ENCODE results near the gene PPP1R37. TPM values are rescaled to one million over a fixed set of nuclear protein-coding genes. Genes with fewer than 3 reads are reported as not detected.

PPP1R37 gene
- total and polyA plus RNA-seq, 2 of the 8 experiments (the other 6 are each of a cell fraction or from before 2014, with no cell fraction given), result 14.6 to 25.7 TPM

DNA sequence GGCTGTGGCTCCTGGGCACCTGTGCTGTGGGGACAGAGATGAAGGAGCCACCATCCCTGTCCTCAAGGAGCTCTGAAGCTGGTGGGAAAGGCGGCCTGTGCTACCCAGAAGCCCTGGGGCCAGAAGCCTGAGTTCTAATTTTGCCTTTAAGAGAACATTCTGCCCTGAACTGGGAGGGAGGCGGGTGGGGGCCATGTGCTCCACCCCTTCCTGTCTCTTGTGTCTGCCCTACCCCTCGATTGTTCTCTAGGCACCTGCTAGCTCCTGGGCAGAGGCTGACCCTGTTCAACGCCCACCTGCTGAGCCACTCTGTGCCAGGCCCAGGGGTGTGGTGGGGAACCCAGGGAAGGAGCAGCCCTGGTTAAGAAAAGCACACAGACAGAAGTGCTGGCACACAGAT, 79.2 kb downstream of the PPP1R37 start:
- H2BK5ac ChIP-seq (ENCODE audit: low read depth, low read length), result no peak overlapping the region
- FAIRE-seq, result no peak
- 69% methylated on average over 3 of the region's 4 CpGs; no CpG with 5 or more reads in 1 of the 2 experiments for WGBS, 2 experiments (ENCODE audit: extremely low coverage in 1 of 2, insufficient coverage in 1 of 2, insufficient read length in 1 of 2, insufficient replicate concordance in 2 of 2, low coverage in 1 of 2, low lambda C conversion rate in 2 of 2, missing lambda C conversion rate in 1 of 2)
- no peak for TF ChIP-seq SRF (IDR thresholded peaks at IDR 0.05; ENCODE audit: low read depth, low read length)
- no peak for TF ChIP-seq RFX5 (IDR thresholded peaks at IDR 0.05; ENCODE audit: borderline replicate concordance, low read depth, low read length)
- TF ChIP-seq, protein P1, sequence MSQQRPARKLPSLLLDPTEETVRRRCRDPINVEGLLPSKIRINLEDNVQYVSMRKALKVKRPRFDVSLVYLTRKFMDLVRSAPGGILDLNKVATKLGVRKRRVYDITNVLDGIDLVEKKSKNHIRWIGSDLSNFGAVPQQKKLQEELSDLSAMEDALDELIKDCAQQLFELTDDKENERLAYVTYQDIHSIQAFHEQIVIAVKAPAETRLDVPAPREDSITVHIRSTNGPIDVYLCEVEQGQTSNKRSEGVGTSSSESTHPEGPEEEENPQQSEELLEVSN (IDR thresholded peaks at IDR 0.05), result no peak
- no peak for TF ChIP-seq SP2 (IDR thresholded peaks at IDR 0.05; ENCODE audit: low read length)
- no peak for TF ChIP-seq CEBPB (IDR thresholded peaks at IDR 0.05; ENCODE audit: low read depth, low read length)
- no peak for TF ChIP-seq YY1 (IDR thresholded peaks at IDR 0.05; ENCODE audit: low read depth, low read length)
- TF ChIP-seq RXRA (IDR thresholded peaks at IDR 0.05; ENCODE audit: insufficient read depth, low read depth, low read length), result no peak
- no peak for TF ChIP-seq ZNF274 (IDR thresholded peaks at IDR 0.05; ENCODE audit: borderline replicate concordance, extremely low read depth, low read length)
- no peak for TF ChIP-seq SIX5 (IDR thresholded peaks at IDR 0.05; ENCODE audit: low read depth, low read length)
- no peak for TF ChIP-seq GABPA (IDR thresholded peaks at IDR 0.05; ENCODE audit: borderline replicate concordance, insufficient read depth, low read length)
- no peak for TF ChIP-seq EP300 (IDR thresholded peaks at IDR 0.05; ENCODE audit: borderline replicate concordance in 1 of 2, low read depth in 2 of 2, low read length in 2 of 2)
- TF ChIP-seq SAP30 (IDR thresholded peaks at IDR 0.05; ENCODE audit: insufficient read depth, insufficient replicate concordance, low read length), result no peak
- TF ChIP-seq RBBP5 (IDR thresholded peaks at IDR 0.05; ENCODE audit: borderline replicate concordance, low read depth, low read length), result no peak
- no peak for TF ChIP-seq TBP (IDR thresholded peaks at IDR 0.05; ENCODE audit: low read depth, low read length)

More for the DNA sequence above, 79.2 kb downstream of the PPP1R37 start:
- Histone ChIP-seq H3K4me1 (replicated peaks in 1 of 4; ENCODE audit: control insufficient read depth in 3 of 4, insufficient read depth in 4 of 4, low read length in 3 of 4) (no peaks in the 10 kb centered on the region), H3K36me3 (ENCODE audit: control insufficient read depth in 2 of 4, insufficient read depth in 4 of 4, low read length in 3 of 4) (no peaks in the 10 kb centered on the region), H2BK15ac (ENCODE audit: low read length) (no peak overlapping the region), H3K27me3 (replicated peaks in 1 of 4; ENCODE audit: control insufficient read depth in 3 of 4, extremely low read depth in 1 of 4, insufficient read depth in 3 of 4, low read length in 3 of 4) (no peaks in the 10 kb centered on the region), H2AFZ (ENCODE audit: low read length) (no peak overlapping the region), H4K5ac (ENCODE audit: insufficient read length, low read depth, low read length) (no peak overlapping the region), H3K79me2 (ENCODE audit: control insufficient read depth in 1 of 2, insufficient read depth in 2 of 2, low read length in 2 of 2) (peaks cover 0 to 3% of the 10 kb centered on the region in 2 experiments; a peak in 1 of 4 replicates), H3K4me2 (ENCODE audit: insufficient read depth in 1 of 2, low read depth in 2 of 2, low read length in 2 of 2) (no peak overlapping the region), H2AK5ac (ENCODE audit: low read depth, low read length) (0 out of 2 replicates have a peak overlapping the region, but pooled peaks have one; percentile 15), H3K4ac (replicated peaks; ENCODE audit: insufficient read length, low read depth, low read length) (no peak overlapping the region), H3K18ac (ENCODE audit: extremely low read depth, low read length) (no peak overlapping the region), H4K8ac (ENCODE audit: extremely low read depth, insufficient read depth, low read length) (no peak overlapping the region), H2BK12ac (ENCODE audit: low read depth, low read length) (no peak overlapping the region), H3K14ac (ENCODE audit: insufficient read length) (no peak overlapping the region), H2BK120ac (replicated peaks; ENCODE audit: low read depth, low read length) (no peak overlapping the region), H4K20me1 (replicated peaks in 1 of 2; ENCODE audit: control insufficient read depth in 1 of 2, insufficient read depth in 2 of 2, low read length in 2 of 2) (peaks cover 3 to 10% of the 10 kb centered on the region in 2 experiments), H3K27ac (ENCODE audit: low read depth, low read length) (no peak overlapping the region), H3K79me1 (ENCODE audit: low read depth, low read length) (peaks cover 3% of the 10 kb centered on the region), H2BK20ac (ENCODE audit: low read length) (no peak overlapping the region), H3K9me3 (ENCODE audit: insufficient read depth in 2 of 2, low read depth in 1 of 2, low read length in 1 of 2) (no peaks in the 10 kb centered on the region), H3K23me2 (ENCODE audit: low read depth, low read length) (no peaks in the 10 kb centered on the region), H3K56ac (replicated peaks; ENCODE audit: insufficient read length, low read depth, low read length) (no peak overlapping the region), H3K23ac (ENCODE audit: insufficient read length) (no peak overlapping the region), H4K91ac (replicated peaks; ENCODE audit: insufficient read length, low read length) (no peak overlapping the region), H3K9ac (replicated peaks in 1 of 4; ENCODE audit: extremely low read depth in 1 of 4, low read depth in 3 of 4, low read length in 3 of 4) (no peak overlapping the region), H3K4me3 (ENCODE audit: extremely low read depth in 1 of 4, insufficient read depth in 2 of 4, low read depth in 3 of 4, low read length in 4 of 4) (no peak overlapping the region)
- ChIA-PET CTCF (ENCODE audit: partially characterized antibody) (interaction anchor here (2.0 kb wide), 1 partner anchor 10 kb away, joined by 8 read pairs; no protein-coding TSS in a partner anchor), POLR2A (ENCODE audit: partially characterized antibody) (interaction anchor here (0.5 to 3.6 kb wide), 2 partner anchors 12 to 92 kb away, joined by 3 to 14 read pairs; partner anchors contain the start of gene NKPD1)
- DNase-seq (ENCODE audit: low read depth in 1 of 2, low spot score in 2 of 2), result no peak
